ENCODE data around the gene TOM1L2.

Gene TOM1L2

DNA sequence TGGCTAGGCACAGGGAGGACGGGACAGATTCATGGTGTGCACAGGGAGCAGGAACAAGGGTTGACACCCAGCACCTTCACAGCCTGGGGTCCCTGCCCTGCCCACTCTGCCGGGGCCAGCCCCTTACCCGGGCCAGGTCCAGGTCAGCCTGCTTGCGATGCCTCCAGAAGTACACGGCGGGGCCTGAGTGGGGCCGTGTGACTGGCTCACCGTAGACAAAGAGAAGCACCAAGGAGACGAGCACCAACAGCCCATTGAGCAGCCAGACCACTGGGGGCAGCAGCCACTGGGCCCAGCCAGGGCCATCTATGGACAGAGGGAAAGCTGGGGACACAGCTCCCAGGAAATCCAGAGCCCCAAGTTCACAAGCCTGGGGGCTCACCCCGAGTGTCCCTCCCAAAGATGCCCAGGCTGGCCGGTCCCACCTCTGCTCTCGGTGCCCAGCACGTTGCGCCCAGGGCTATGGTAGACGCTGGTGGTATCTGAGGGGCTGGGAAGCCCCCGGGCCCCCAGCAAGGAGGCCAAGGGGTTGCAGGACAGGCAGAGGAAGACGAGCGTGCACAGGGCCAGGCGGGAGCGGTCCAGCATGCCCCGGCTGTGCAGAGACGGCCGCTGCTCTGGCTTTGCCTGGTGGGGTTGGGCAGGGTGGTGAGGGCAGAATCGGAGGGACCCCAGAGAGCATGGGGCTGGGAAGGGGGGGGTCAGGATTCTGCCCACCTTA is 155.2 kb downstream of the TOM1L2 start:
- in situ Hi-C loops (cut with MboI; ENCODE audit: low pct_unique_long_range_greater_than_20kb, low sequenced_read_pairs, unreplicated experiment) = no loop called here
- TF ChIP-seq, protein P1, sequence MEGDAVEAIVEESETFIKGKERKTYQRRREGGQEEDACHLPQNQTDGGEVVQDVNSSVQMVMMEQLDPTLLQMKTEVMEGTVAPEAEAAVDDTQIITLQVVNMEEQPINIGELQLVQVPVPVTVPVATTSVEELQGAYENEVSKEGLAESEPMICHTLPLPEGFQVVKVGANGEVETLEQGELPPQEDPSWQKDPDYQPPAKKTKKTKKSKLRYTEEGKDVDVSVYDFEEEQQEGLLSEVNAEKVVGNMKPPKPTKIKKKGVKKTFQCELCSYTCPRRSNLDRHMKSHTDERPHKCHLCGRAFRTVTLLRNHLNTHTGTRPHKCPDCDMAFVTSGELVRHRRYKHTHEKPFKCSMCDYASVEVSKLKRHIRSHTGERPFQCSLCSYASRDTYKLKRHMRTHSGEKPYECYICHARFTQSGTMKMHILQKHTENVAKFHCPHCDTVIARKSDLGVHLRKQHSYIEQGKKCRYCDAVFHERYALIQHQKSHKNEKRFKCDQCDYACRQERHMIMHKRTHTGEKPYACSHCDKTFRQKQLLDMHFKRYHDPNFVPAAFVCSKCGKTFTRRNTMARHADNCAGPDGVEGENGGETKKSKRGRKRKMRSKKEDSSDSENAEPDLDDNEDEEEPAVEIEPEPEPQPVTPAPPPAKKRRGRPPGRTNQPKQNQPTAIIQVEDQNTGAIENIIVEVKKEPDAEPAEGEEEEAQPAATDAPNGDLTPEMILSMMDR (IDR thresholded peaks at IDR 0.05; ENCODE audit: extremely low read depth, insufficient read depth, missing control alignments) = no peak
- no peak for DNase-seq (ENCODE audit: low spot score)

DNA sequence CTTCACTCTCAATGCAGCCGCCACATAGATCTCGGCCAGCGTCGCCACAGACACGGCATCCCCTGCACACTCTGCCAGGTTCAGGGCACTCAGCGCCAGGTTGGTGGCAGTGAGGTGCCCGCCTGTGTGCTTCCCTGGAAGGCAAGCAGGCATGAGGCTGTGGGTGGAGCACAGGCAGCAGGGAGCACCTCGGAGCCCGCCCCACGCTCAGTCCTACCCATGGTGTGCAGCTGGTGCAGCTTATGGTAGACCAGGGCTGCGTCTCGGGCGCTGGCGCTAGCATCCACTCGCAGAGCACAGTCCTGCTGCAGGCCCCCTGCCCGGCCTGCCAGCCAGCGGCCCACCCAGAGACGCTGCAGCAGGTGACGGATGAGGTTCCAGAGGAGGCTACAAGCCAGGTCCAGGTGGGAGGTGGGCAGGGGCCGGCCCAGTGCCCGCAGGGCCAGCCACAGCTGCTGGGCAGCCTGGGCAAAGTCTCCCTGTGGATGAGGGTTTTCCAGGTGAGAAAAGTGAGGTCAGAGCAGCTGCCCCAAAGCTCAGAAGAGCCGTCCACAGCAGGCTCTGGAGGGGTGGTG is 155.9 kb downstream of the TOM1L2 start:
- TF ChIP-seq, protein P1 (IDR thresholded peaks at IDR 0.05; ENCODE audit: extremely low read depth, insufficient read depth, missing control alignments) = no peak
- in situ Hi-C loops (cut with MboI; ENCODE audit: low pct_unique_long_range_greater_than_20kb, low sequenced_read_pairs, unreplicated experiment) = no loop called here
- no peak for DNase-seq (ENCODE audit: low spot score)

DNA sequence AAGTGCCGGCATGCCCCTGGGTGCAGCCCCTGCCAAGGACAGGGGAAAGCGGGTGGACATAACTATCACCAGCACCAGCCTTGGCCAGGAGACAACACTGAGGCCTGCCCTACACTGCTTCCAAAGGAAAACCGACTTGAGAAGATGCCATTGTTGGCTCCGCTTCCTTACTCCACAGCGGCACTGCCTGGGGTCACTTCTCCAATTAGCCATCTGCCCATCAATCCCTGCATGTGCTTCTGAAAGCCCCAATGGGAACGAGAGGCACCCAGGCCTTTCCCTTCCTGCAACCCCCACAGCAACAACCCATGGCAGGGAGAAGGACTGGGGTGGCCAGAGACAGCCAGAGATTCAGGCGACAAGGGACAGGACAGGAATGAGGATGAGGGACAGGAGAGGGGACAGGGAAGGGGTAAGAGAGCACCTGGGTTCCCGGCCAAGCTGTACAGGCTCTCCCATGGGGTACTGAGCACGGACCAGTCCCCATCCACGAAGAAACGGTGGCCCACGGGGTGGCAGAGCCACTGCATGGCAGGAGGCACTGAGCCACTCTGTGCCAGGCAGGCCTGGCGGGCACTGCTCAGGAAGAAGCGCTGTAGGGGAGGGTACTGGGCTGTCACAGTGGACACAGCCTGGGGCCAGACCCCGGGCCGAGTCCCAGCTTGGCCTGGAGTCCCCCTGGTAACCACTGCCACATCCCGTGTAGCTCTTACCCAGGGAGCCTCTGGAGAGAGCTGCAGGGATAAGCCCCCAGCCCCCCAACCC is 156.6 kb downstream of the TOM1L2 start:
- DNase-seq (ENCODE audit: low spot score) = no peak
- TF ChIP-seq, protein P1 (IDR thresholded peaks at IDR 0.05; ENCODE audit: extremely low read depth, insufficient read depth, missing control alignments) = no peak
- in situ Hi-C loops (cut with MboI; ENCODE audit: low pct_unique_long_range_greater_than_20kb, low sequenced_read_pairs, unreplicated experiment) = no loop called here

DNA sequence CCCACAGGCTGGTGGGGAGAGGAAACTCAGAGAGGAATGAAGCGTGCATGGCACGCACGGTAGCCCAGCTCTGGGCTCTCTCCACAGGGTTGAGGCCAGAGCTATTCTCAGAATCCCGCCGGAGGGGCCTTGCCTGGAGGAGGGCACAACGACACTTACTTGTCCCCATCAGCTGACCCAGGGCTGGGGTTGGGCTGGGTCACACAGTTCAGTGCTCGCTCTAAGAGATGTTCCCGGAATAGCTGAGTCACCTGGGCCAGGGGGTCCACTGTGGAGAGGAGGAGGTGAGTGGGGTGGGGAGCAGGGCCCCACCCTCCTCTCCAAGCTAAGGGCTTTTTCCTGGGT is 157.2 kb downstream of the TOM1L2 start:
- TF ChIP-seq, protein P1 (IDR thresholded peaks at IDR 0.05; ENCODE audit: extremely low read depth, insufficient read depth, missing control alignments) = no peak
- DNase-seq (ENCODE audit: low spot score) = no peak
- in situ Hi-C loops (cut with MboI; ENCODE audit: low pct_unique_long_range_greater_than_20kb, low sequenced_read_pairs, unreplicated experiment) = no loop called here

DNA sequence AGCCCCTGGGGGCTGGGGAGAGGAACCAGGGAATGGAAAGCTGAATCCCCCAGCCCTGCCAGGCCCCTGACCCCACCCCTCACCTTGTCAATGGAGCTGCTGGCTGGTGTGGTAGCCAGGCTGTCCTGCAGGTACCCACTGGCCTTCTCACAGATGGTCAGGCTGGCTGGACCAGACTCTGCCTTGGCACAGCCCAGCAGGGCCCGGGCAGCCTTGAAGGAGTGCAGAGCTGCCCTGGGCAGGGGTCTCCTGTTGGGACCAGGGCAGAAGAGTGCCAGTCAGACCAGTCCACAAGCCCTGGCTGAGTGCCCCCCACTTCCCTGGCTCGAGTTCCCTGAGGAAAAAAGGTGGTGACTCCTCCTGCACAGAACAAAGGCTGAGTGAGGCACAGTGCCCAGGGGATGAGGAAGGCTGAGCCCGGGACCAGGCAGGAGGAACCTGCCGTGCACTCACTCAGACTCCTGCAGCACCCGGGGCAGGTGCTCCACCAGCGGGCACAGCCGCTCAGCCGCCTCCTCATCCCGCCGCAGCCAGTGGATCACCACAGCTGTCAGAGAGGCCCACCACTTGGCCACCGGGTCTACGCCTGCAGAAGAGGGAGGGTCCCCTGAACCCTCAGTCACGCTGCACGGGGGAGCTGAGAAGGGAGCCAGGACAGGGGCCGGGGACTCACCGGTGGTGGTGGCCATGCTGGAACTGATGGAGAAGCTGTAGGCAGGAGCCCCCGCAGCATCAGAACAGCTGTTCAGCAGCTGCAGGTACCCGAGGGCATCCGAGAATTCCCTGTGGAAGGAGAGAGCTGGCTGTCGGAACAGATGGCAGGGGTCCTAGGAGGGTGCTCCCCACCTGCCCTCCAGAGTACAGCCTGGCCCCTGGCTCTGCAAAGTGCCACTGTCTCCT is 157.8 kb downstream of the TOM1L2 start:
- TF ChIP-seq, protein P1 (IDR thresholded peaks at IDR 0.05; ENCODE audit: extremely low read depth, insufficient read depth, missing control alignments) = no peak
- DNase-seq (ENCODE audit: low spot score) = no peak
- in situ Hi-C loops (cut with MboI; ENCODE audit: low pct_unique_long_range_greater_than_20kb, low sequenced_read_pairs, unreplicated experiment) = no loop called here

DNA sequence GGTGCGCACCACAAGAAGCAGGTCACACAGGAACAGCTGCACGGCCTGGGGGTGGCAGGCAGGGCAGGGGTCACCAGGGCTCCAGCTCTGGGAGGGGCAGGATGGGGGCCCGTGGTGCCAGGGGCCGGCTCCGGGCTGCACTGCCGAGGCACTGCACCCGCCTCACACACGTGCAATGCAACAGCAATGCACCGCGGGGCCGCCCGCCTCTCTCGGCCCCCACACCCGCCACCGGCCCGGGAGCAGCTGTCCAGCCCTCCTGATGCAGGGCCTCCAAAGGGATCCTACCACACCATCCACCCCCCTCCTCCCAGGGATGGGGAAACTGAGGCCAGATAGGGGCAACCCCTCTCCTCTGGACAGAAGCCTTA is 158.5 kb downstream of the TOM1L2 start:
- DNase-seq (ENCODE audit: low spot score) = no peak
- in situ Hi-C loops (cut with MboI; ENCODE audit: low pct_unique_long_range_greater_than_20kb, low sequenced_read_pairs, unreplicated experiment) = no loop called here
- TF ChIP-seq, protein P1 (IDR thresholded peaks at IDR 0.05; ENCODE audit: extremely low read depth, insufficient read depth, missing control alignments) = no peak
